LoVo (cell line): Measurements from ENCODE around the gene EXOC3L1.

Source experiments
- DNase-seq: peaks from one replicate; pipeline ENCODE4 v3.0.0-alpha.2; 2016; ENCODE audit warnings: low spot score

Gene EXOC3L1

GRCh38 chr16:67190041-67190440 is at the start of gene EXOC3L1:
Gene EXOC3L1, minus strand, starts transcription at chr16:67190136. Its CDS starts 460 bp downstream, at chr16:67189676.
- DNase-seq: no peak

GRCh38 chr16:67238806-67239470 is 49.0 kb upstream of the EXOC3L1 start:
- no peak for DNase-seq

- no peak for DNase-seq
These were observed 48.3 kb upstream of the EXOC3L1 start for GRCh38 chr16:67238278-67238575.

- DNase-seq: no peak
These were observed 47.7 kb upstream of the EXOC3L1 start for GRCh38 chr16:67237396-67238277.

- DNase-seq: no peak
These were observed 46.8 kb upstream of the EXOC3L1 start for GRCh38 chr16:67236563-67237395.

- DNase-seq: no peak
These were observed 46.1 kb upstream of the EXOC3L1 start for GRCh38 chr16:67235816-67236562.

GRCh38 chr16:67234180-67234597 is 44.3 kb upstream of the EXOC3L1 start:
- no peak for DNase-seq

GRCh38 chr16:67233596-67233995 is 43.7 kb upstream of the EXOC3L1 start:
- no peak for DNase-seq

- DNase-seq: no peak
These were observed 41.1 kb upstream of the EXOC3L1 start for GRCh38 chr16:67230809-67231660.

- DNase-seq: no peak
These were observed 40.2 kb upstream of the EXOC3L1 start for GRCh38 chr16:67229906-67230808.

GRCh38 chr16:67228905-67229304 is 39.0 kb upstream of the EXOC3L1 start:
- DNase-seq: no peak

- no peak for DNase-seq
These were observed 38.3 kb upstream of the EXOC3L1 start for GRCh38 chr16:67228034-67228785.

GRCh38 chr16:67227567-67227921 is 37.6 kb upstream of the EXOC3L1 start:
- DNase-seq: no peak

- DNase-seq: peak; percentile 97
These were observed 37.0 kb upstream of the EXOC3L1 start, which contains the start of gene TMEM208 for GRCh38 chr16:67226804-67227566. Gene TMEM208, plus strand, starts transcription at chr16:67227130. Its CDS starts 89 bp downstream, at chr16:67227219.

- no peak for DNase-seq
These were observed 36.4 kb upstream of the EXOC3L1 start for GRCh38 chr16:67226295-67226803.

- DNase-seq: no peak
These were observed 34.1 kb upstream of the EXOC3L1 start for GRCh38 chr16:67223992-67224391.

GRCh38 chr16:67216612-67217490 is 26.9 kb upstream of the EXOC3L1 start:
- DNase-seq: no peak
